GM12865 (cell line): ENCODE measurements around the gene SKIDA1.
"Not testable (repeated sequence)": the region's sequence is repeated elsewhere in the genome, so short reads cannot be mapped to it uniquely, and the experiment has no call there.

Source experiments
- DNase-seq: peaks from one replicate; pipeline ENCODE4 v3.0.0; 2010; ENCODE audit warnings: low read depth
- H3K4me3 ChIP-seq: 2 replicates; pipeline ENCODE4 v1.5.1; 2011; ENCODE audit warnings: mild to moderate bottlenecking, low read depth, low read length, control low read depth
- CTCF ChIP-seq: IDR thresholded peaks from 2 replicates; pipeline ENCODE4 v1.5.1; 2011; ENCODE audit warnings: low read length, control low read depth, low read depth, inconsistent platforms; ENCODE audit not compliant: insufficient read depth; ENCODE audit errors: missing control alignments

SKIDA1 gene

GRCh38 chr10:21525367-21526187 is at the start of gene SKIDA1:
Gene SKIDA1 (minus strand): TSS chr10:21525682. CDS start chr10:21517822, 7,860 bp downstream.
- peak; percentile 82 for DNase-seq
- peak within 1 kb of the TSS; percentile 91 for H3K4me3 ChIP-seq
- no peak for TF ChIP-seq CTCF

- not testable (repeated sequence) for H3K4me3 ChIP-seq, DNase-seq
Measured at GRCh38 chr10:21574514-21574913, 49.0 kb upstream of the SKIDA1 start.

- DNase-seq, result no peak
- no peak overlapping the region for H3K4me3 ChIP-seq
- no peak for TF ChIP-seq CTCF
Measured at GRCh38 chr10:21572578-21572977, 47.1 kb upstream of the SKIDA1 start.

GRCh38 chr10:21570761-21571521 is 45.5 kb upstream of the SKIDA1 start:
- no peak for DNase-seq
- no peak overlapping the region for H3K4me3 ChIP-seq
- TF ChIP-seq CTCF, result no peak

GRCh38 chr10:21558984-21559383 is 33.5 kb upstream of the SKIDA1 start:
- not testable (repeated sequence) for H3K4me3 ChIP-seq, DNase-seq

- no peak for DNase-seq
- TF ChIP-seq CTCF, result no peak
- H3K4me3 ChIP-seq, result no peak overlapping the region
Measured at GRCh38 chr10:21556527-21556926, 31.0 kb upstream of the SKIDA1 start.

GRCh38 chr10:21552638-21553037 is 27.2 kb upstream of the SKIDA1 start:
- no peak overlapping the region for H3K4me3 ChIP-seq
- no peak for DNase-seq
- no peak for TF ChIP-seq CTCF

- TF ChIP-seq CTCF, result no peak
- no peak for DNase-seq
Measured at GRCh38 chr10:21547246-21547645, 21.8 kb upstream of the SKIDA1 start.

GRCh38 chr10:21540701-21541100 is 15.2 kb upstream of the SKIDA1 start:
- DNase-seq, H3K4me3 ChIP-seq: not testable (repeated sequence)

More at GRCh38 chr10:21547246-21547645, 21.8 kb upstream of the SKIDA1 start:
- H3K4me3 ChIP-seq, result no peak overlapping the region
